GM20000 (cell line): Measurements from ENCODE around the gene RMDN2.
A peak's percentile ranks its signal among the peaks of the same experiment; 100 is the strongest.

Experiments
- DNase-seq: peaks from one replicate; pipeline ENCODE4 v3.0.0; 2012; ENCODE audit warnings: low spot score
- CTCF ChIP-seq: IDR thresholded peaks from 2 replicates; pipeline ENCODE4 v1.5.1; 2012; ENCODE audit warnings: mild to moderate bottlenecking, control low read depth; ENCODE audit errors: extremely low read depth, missing control alignments

RMDN2 gene

GRCh38 chr2:37891846-37892435 lies 33.1 kb upstream of the RMDN2 start:
- TF ChIP-seq CTCF, result no peak
- no peak for DNase-seq

- TF ChIP-seq CTCF, result no peak
- peak; percentile 54 for DNase-seq
These were observed 32.5 kb upstream of the RMDN2 start for GRCh38 chr2:37892436-37893114.

- no peak for TF ChIP-seq CTCF
- no peak for DNase-seq
These were observed 31.8 kb upstream of the RMDN2 start for GRCh38 chr2:37893327-37893726.

GRCh38 chr2:37894047-37894446 lies 31.0 kb upstream of the RMDN2 start:
- no peak for TF ChIP-seq CTCF

GRCh38 chr2:37894601-37895000 lies 30.5 kb upstream of the RMDN2 start:
- DNase-seq, result no peak
- TF ChIP-seq CTCF, result no peak

More at GRCh38 chr2:37894047-37894446, 31.0 kb upstream of the RMDN2 start:
- no peak for DNase-seq

GRCh38 chr2:37895140-37895539 lies 29.9 kb upstream of the RMDN2 start:
- DNase-seq, result no peak
- no peak for TF ChIP-seq CTCF

GRCh38 chr2:37896319-37896718 lies 28.8 kb upstream of the RMDN2 start:
- no peak for TF ChIP-seq CTCF
- no peak for DNase-seq
